HG03025 (cell line): Measurements from ENCODE around the gene RIPOR3.
"Not testable (repeated sequence)": the region's sequence is repeated elsewhere in the genome, so short reads cannot be mapped to it uniquely, and the experiment has no call there.

Experiments used
- ATAC-seq: cut with Tn5 transposase; IDR thresholded peaks from one replicate; pipeline ENCODE4 v1.9.1; 2021; ENCODE audit warnings: mild to moderate bottlenecking, moderate library complexity; ENCODE audit not compliant: unreplicated experiment, low FRiP score

RIPOR3 gene

DNA sequence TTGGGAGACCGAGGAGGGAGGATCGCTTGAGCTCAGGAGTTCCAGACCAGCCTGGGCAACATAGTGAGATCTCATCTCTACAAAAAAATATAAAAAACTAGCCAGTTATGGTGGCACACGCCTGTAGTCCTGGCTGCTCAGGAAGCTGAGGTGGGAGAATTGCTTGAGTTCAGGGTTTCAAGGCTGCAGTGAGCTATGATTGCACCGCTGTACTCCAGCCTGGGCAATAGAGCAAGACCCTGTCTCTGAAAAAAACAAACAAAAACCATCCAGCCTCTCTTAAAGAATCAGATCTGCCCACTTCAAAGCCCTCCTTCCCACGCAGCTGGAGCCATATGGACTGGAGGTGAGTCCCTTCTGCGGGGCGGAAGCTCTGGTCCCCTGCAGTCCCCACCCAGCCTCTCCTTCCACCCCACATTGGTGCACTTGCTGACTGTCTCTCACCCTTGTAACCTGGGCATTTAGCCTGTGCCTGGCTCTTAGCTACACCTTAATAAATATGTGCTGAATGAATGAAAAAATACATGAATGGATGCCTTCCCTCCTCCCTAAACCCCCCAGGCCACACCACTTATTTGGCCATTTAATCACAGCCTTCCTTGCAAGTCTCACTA is 32.9 kb upstream of the RIPOR3 start:
- no peak for ATAC-seq

DNA sequence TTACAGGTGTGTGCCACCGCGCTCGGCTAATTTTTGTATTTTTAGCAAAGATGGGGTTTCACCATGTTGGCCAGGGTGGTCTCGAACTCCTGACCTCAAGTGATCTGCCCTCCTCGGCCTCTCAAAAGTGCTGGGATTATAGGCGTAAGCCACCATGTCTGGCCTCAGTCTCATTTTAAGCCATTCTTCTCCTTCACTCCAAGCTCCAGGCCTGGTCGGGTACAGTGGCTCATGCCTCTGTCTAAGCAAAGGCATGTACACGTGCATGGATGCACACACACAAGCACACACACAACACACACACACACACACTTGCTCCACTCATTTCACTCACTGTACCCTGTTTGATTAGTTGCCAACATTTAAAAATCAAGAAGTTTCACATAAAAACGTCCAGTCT is 32.3 kb upstream of the RIPOR3 start:
- no peak for ATAC-seq

DNA sequence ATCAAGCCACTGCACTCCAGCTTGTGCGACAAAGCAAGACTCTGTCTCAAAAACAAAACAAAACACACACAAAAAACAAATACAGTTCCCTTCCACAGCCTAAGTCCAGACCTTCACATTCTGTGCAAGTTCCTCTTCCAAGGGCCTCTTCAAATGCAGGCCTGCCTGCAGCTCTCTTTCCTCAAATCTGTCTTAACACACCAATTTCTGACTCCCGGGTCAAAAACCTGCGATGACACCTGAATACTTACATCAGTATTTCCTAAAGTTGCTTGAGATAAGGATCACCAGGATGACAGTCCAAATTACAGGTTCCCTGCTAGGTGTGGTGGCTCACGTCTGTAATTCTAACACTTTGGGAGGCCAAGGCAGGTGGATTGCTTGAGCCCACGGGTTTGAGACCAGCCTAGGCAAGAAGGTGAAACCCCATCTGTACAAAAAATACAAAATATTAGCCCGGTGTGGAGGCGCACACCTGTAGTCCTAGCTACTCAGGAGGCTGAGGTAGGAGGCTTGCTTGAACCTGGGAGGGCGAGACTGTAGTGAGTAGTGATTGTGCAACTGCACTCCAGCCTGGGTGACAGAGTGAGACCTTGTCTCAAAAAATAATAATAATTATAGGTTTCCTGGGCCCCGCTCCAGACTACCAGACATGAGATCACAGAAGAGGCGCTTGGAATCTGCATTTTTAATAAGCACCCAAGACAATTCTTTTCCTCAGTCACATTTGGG is 31.2 kb upstream of the RIPOR3 start:
- ATAC-seq: no peak

DNA sequence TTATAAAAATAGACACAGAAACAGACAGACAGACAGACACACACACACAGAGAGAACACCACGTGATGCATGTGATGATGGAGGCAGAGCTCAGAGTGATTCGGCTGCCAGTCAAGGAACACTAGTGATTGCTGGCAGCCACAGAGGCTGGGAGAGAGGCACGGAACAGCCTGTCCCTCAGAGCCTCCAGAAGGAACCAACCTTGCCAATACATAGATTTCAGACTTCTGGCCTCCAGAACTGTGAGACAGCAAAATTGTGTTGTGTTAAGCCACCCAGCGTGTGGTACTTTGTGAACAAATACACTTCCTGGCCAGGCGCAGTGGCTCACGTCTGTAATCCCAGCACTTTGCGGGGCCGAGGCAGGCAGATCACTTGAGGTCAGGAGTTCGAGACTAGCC is 30.5 kb upstream of the RIPOR3 start:
- ATAC-seq: no peak

DNA sequence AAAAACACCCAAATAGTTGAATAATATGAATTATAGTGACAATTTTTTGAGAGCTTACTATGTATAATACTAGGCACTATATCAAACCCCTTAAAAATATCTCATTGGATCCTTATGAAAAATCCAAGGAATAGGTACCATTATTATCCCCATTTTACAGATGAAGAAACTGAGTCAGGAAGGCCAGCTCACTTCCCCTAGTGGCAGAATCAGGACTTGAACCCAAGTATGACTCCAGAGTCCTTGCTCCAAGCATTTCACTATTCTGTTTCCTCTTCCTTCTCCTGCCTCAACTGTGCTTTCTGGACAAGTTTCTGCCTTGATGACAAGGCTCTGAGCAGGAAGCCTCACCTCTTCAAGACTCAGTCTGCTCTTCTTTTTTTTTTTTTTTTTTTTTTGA is 29.2 kb upstream of the RIPOR3 start:
- no peak for ATAC-seq

DNA sequence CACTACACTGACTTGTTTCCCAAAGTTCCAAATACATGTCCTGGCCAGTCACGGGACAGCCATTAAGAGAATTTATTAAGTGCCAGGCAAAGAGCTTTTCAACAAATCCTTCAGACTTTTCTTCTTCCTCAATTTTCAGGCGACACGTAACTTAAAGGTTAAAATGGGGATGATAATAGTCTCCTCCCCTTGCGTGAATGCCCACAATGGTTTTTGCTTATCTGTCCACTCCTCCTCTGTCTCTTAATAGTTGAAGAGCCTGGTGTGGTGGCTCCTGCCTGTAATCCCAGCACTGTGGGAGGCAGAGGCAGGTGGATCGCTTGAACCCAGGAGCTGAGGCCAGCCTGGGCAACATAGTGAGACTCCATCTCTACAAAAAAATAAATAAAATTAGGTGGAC is 28.7 kb upstream of the RIPOR3 start:
- ATAC-seq: no peak

DNA sequence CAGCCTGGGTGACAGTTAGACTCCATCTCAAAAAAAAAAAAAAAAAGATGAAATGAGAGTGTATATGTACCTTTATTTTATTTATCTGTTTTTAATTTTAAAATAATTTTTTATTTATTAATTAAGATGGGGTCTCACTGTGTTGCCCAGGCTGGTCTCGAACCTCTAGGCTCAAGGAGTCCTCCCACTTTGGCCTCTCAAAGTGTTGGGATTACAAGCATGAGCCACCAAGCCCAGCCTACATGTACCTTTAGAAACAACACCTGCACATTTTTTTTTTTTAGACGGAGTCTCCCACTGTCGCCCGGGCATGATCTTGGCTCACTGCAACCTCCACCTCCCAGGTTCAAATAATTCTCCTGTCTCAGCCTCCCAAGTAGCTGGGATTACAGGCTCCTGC is 28.0 kb upstream of the RIPOR3 start:
- no peak for ATAC-seq

DNA sequence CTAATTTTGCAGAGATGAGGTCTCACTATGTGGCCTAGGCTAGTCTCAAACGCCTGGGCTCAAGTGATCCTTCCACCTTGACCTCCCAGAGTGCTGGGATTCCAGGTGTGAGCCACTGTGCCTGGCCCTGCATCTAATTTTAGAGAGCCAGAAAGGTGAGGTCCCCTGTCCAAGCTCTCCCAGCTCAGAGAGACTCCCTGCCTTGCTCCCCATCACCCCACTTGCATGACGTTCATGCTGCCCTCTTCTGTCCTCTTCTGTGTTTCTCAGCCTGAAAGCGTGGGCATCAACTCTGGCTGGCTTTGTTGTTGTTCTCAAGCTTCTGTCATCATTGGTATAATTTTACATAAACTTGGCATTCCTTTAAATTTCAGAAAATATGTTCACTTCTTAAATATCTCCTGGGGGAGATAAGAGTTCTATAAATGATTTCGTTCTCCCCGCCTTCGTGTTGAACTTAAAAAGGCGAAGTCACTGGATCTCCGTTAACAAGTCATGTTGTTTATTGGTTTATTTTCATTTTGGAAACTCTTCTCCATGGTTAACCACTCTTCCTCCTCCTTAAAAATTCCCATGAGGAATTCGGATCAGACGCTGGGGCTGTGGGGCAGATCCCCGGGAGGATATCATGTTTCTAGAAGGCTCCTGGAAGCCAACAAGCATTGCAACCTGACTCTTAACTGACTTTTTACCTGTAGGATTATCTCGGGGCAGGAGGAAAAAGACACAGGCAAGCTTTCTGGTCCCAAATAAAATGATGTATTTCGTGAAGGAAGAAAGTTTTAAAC is 26.8 kb upstream of the RIPOR3 start:
- ATAC-seq: no peak

DNA sequence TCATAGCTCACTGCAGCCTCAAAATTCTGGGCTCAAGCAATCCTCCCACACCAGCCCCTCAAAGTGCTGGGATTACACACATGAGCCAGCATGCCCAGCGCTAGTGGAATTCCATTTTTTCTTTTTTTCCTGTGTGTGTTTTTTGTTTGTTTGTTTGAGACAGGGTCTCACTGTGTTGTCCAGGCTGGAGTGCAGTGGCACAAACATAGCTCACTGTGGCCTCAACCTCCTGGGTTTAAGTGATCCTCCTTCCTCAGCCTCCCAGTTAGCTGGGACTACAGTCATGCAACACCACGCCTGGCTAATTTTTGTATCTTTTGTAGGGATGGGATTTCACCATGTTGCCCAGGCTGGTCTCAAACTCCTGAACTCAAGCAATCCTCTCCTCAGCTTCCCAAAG is 26.0 kb upstream of the RIPOR3 start:
- no peak for ATAC-seq

DNA sequence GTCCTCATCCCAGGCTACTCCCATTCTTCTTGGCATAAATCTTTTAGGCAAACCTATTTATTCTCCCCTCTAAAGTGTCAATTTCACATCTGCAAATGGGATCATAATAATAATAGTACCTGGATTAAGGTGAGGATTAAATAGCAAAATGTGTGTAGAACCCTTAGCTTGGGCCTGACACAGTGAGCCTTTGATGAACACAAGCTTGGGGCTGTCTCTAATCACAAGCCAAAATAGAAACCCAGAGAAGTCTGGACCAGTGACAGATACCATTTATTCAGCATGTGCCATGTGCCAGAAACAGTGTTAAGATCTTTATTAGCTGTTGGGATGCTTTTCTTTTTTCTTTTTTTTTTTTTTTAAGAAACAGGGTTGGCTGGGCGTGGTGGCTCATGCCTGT is 25.2 kb upstream of the RIPOR3 start:
- ATAC-seq: no peak

DNA sequence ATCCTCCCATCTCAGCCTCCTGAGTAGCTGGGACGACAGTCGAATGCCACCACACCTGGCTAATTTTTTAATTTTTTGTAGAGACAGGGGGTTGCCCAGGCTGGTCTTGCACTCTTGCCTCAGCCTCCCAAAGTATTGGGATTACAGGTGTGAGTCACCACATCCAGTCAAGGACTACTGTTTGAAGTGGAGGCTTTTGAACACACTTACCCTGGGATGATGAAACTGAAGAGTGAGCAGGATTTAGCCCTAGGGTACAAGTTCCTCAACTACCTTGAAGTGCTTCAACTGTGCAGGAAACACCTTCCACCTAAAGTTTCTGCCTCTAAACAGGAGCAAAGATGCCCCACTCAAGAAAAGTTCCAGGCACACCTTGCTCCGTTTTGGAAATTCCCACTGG is 24.4 kb upstream of the RIPOR3 start:
- ATAC-seq: no peak

DNA sequence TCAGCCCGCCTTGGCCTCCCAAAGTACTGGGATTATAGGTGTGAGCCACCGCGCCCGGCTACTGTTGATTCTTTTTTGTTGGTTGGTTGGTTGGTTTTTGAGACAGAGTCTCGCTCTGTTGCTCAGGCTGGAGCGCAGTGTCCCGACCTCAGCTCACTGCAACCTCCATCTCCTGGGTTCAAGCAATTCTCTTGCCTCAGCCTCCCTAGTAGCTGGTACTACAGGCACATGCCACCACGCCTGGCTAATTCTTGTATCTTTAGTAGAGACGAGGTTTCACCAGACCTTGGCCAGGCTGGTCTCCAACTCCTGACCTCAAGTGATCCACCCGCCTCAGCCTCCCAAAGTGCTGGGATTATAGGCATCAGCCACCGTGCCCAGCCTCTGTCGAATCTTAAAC is 23.1 kb upstream of the RIPOR3 start:
- not testable (repeated sequence) for ATAC-seq

DNA sequence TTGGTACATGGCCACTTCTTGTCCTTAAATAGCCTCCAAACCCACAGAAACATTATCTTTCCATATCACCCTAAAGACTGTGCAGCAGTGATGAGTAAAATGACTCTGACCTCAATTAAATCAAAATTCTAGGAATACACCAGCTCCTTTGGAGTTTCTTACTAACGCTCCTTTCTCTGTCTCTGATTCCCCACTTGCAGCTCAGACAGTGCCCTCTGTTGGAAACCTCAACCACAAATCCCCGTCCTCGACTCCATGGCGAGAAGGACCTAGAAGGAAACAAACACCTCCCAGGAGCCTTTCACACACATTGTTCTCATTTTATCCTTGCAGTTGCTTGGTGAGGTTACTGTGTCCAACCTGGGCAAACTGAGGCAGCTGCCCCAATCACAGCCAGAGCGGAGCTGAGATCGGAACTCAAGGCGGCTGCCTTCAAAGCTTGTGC is 22.3 kb upstream of the RIPOR3 start:
- no peak for ATAC-seq

DNA sequence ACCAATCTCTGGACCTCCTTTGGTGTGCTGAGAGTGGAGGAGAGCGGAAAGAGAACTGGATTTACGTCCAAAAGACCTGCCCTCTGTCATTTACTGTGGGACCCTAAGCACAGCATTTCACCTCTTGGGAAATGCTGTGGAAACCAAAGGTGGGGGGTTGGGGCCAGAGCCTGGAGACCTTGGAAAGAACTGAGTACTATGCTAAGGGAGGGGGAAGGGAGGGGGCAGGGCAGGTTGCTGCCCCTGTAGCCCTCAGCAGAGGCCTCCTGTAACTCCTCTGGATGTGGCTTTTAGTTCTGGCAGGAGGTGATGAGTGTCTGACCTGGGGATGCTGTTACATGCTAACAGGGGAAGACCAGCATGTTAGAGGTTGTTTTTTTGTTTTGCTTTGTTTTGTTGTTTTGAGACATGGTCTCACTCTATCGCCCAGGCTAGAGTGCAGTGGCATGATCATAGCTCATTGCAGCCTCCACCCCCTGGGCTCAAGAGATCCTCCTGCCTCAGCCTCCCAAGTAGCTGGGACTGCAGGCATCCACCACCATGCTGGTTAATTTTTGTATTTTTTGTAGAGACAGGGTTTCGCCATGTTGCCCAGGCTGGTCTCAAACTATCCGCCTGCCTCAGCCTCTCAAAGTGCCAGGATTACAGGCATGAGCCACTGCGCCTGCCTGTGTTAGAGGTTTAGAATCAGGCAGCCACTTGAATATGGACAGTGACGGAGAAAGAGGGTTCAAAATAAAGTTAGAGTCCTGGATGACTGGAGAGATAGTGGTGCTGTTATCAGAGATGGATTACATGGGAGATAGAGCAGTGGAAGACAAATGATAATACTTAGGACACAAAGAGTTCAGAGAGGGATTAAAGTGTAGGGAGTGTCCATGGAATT is 21.7 kb upstream of the RIPOR3 start:
- ATAC-seq: no peak

DNA sequence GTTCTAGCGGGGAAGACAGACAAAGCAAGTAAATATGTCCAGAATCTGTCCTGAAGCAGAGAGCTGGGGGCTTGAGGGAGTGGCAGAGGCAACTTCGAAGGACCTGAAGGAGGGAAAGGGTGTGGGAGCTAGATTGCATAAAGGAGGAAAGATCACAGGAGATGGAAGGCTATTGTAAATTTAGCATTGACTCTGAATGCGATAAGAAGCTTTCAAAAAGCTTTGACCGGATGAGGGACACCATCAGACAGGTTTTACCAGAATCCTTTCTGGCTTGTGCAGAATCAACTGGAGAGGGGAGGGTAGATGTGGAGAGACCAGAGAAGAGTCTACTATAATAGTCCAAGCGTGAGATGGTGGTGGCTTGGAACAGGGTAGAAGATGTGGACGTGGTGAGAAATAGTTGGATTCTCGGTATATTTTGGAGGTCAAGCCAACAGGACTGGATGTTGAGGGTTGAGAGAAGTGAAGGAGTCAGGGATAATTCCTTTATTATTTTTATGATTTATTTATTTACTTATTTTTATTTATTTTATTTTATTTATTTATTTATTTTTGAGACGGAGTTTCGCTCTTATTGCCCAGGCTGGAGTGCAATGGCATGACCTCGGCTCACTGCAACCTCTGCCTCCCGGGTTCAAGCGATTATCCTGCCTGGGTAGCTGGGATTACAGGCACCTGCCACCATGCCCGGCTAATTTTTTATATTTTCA is 19.9 kb upstream of the RIPOR3 start:
- no peak for ATAC-seq

DNA sequence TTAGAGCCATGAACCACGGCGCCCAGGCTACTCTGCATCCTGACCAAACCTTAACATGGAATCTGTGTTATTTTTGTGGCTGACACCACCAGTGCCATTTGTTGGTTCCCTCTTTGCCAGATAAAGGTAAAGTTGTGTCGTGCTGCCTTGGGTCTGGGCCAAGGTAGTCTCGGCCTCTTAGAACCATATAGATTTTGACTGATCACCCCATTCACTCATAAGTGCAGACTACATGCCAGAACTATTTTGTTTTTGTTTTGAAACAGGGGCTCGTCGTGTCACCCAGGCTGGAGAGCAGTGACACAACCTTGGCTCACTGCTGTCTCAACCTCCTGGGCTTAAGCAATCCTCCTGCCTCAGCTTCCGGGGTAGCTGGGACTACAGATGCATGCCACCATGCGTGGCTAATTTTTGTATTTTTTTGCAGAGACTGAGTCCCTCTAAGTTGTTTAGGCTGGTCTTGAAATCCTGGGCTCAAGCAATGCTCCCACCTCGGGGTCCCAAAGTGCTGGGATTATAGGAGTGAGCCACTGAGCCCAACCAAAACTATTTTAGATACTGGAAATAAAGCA is 19.2 kb upstream of the RIPOR3 start:
- ATAC-seq: no peak

DNA sequence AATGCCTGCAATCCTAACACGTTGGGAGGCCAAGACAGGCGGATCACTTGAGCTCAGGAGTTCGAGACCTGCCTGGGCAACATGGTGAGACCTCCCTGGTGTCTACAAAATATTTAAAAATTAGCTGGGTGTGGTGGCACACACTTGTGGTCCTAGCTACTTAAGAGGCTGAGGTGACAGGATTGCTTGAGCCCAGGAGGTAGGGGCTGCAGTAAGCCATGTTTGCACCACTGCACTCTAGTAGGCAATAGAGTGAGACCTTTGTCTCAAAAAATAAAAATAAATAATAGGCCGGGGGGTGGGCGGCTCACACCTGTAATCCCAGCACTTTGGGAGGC is 18.3 kb upstream of the RIPOR3 start:
- ATAC-seq: no peak

DNA sequence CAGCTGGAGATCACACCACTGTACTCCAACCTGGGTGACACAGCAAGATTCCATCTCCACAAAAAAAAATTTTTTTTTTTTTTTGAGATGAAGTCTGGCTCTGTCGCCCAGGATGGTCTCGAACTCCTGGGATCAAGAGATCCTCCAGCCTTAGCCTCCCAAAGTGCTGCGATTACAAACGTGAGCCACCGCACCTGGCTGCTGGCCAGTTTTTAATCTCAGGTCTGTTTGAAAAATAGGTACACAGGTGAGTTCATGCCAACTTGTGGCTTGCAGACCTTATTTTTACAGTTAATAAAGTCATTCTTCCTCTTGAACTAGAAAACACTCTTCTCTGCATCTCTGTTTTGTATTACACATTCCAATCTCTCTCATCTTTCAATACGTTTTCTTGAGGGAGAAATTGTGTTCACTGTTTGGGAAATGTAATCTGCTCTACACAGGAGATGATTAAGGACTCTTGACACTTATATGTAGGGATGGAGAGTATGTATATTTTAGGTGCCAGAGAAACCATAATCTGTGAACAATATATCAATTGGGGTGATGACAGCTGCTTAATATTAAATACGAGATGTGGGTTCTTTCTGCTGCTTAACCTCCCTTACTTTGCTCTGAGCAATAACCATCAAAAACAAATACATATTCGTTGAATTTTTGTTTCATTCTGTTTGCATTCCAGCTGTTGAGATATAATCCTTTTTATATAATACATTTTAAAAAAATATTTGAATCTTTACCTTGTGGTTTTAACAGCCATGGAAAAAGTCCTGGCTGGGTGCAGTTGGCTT is 17.7 kb upstream of the RIPOR3 start:
- ATAC-seq: no peak

DNA sequence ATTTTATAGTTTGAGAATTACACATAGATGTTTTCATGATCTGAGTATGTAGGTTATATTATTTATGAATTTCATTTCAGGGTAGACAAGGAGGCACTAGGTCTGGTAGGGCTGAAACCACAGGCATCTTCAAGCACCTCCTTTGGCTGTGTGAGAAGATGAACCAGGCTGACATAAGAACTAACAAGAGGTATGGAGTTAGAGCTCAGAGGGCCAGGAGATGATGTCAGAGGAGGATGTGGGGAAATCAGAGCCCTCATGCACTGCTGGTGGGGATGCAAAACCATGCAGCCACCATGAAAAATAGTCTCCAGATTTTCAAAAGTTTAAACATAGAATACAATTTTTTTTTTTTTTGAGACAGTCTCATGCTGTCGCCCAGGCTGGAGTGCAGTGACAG is 13.6 kb upstream of the RIPOR3 start:
- no peak for ATAC-seq
